Caco-2 (cell line): Measurements from ENCODE around the gene ULK3. TPM values are rescaled to one million over a fixed set of nuclear protein-coding genes. Genes with fewer than 3 reads are reported as not detected.

Experiments
- BruUV-seq: library from RNA; stranded (reverse); fragments of 400-500 nt; replicated peaks from 2 replicates; lab custom pipeline; 2021; lab: Mats Ljungman, UMichigan
- CTCF ChIA-PET: fragments of 300-600 bp; sonication (Branson Sonifier 250); formaldehyde crosslinking; loops from one replicate; lab custom pipeline; 2022; ENCODE audit warnings: antibody characterized with exemption; lab: Charles Lee
- POLR2A ChIA-PET: fragments of 300-600 bp; sonication (Branson Sonifier 250); formaldehyde crosslinking; loops from one replicate; lab custom pipeline; 2022; ENCODE audit warnings: antibody characterized with exemption; lab: Charles Lee
- DNase-seq, 2 experiments: peaks; one replicate each; pipeline versions ENCODE4 v3.0.0 to v3.0.0-alpha.2; 2020 to 2022
- H3K27me3 ChIP-seq: replicated peaks from 2 replicates; pipeline ENCODE4 v1.6.0; 2011; ENCODE audit warnings: low read length; ENCODE audit not compliant: control insufficient read depth, insufficient read depth
- H3K36me3 ChIP-seq: 2 replicates; pipeline ENCODE4 v1.5.1; 2011; ENCODE audit warnings: low read length; ENCODE audit not compliant: control insufficient read depth, insufficient read depth
- H3K4me1 ChIP-seq: fragments of 250-450 bp; sonication (Bioruptor Pico); 2 replicates; pipeline ENCODE4 v1.5.1; 2020; ENCODE audit warnings: mild to moderate bottlenecking
- H3K4me3 ChIP-seq: 2 replicates; pipeline ENCODE4 v1.5.1; 2011; ENCODE audit warnings: low read depth, mild to moderate bottlenecking, control low read depth, low read length
- H3K9me3 ChIP-seq: fragments of 250-450 bp; sonication (Bioruptor Pico); 2 replicates; pipeline ENCODE4 v1.5.1; 2020; ENCODE audit warnings: mild to moderate bottlenecking, moderate library complexity
- H3K27ac Mint-ChIP-seq: one replicate; pipeline ENCODE4 v1.8.0; 2022; ENCODE audit warnings: mixed read lengths; ENCODE audit not compliant: unreplicated experiment
- H3K27me3 Mint-ChIP-seq: one replicate; pipeline ENCODE4 v1.8.0; 2022; ENCODE audit warnings: mixed read lengths; ENCODE audit not compliant: insufficient read depth, unreplicated experiment
- H3K36me3 Mint-ChIP-seq: one replicate; pipeline ENCODE4 v1.8.0; 2022; ENCODE audit warnings: mild to moderate bottlenecking, mixed read lengths; ENCODE audit not compliant: insufficient read depth, unreplicated experiment
- H3K4me1 Mint-ChIP-seq: one replicate; pipeline ENCODE4 v1.8.0; 2022; ENCODE audit warnings: low read depth, mixed read lengths; ENCODE audit not compliant: unreplicated experiment
- H3K4me3 Mint-ChIP-seq: one replicate; pipeline ENCODE4 v1.8.0; 2022; ENCODE audit warnings: mild to moderate bottlenecking, moderate library complexity, mixed read lengths; ENCODE audit not compliant: unreplicated experiment
- H3K9me3 Mint-ChIP-seq: one replicate; pipeline ENCODE4 v1.8.0; 2022; ENCODE audit warnings: mixed read lengths; ENCODE audit not compliant: unreplicated experiment
- CTCF ChIP-seq, 2 experiments: fragments of 200-600 bp in 1 of 2; IDR thresholded peaks; 1 replicate in 1 of 2; 2 replicates in 1 of 2; pipeline versions ENCODE4 v1.5.1 to v1.8.0; 2011 to 2022; ENCODE audit warnings: antibody characterized with exemption in 1 of 2, control low read depth in 1 of 2, inconsistent platforms in 1 of 2, low read depth in 1 of 2, low read length in 1 of 2, mild to moderate bottlenecking in 1 of 2, moderate library complexity in 1 of 2; ENCODE audit not compliant: insufficient read depth in 1 of 2, severe bottlenecking in 1 of 2, unreplicated experiment in 1 of 2
- intact Hi-C: fragments of 100-400 bp; cut with micrococcal nuclease; formaldehyde crosslinking; loops from one replicate; pipeline ENCODE4 v1.10.0; 2022; ENCODE audit not compliant: unreplicated experiment
- total RNA-seq: library from RNA; stranded (reverse); gene quantifications from 2 replicates; pipeline ENCODE4 v1.2.3, GENCODE V29; 2022

Gene ULK3
- total RNA-seq, 1 experiment from 2014 or later: 33.4 TPM

GRCh38 chr15:74873756-74874424 is 30.9 kb upstream of the ULK3 start:
- Histone ChIP-seq H3K4me1 (peaks cover 26% of the 10 kb centered on the region), H3K27me3 (no peaks in the 10 kb centered on the region), H3K9me3 (no peaks in the 10 kb centered on the region), H3K4me3 (peak overlapping the region; percentile 81), H3K36me3 (no peaks in the 10 kb centered on the region)
- Mint-ChIP-seq H3K27ac (peak overlapping the region; percentile 81), H3K27me3 (no peaks in the 10 kb centered on the region), H3K4me3 (peak overlapping the region; percentile 82), H3K36me3 (peaks cover 36% of the 10 kb centered on the region), H3K4me1 (peaks cover 17% of the 10 kb centered on the region), H3K9me3 (no peaks in the 10 kb centered on the region)
- no TSS peak for BruUV-seq
- DNase-seq: peak in 1 of 2 experiments; percentile 35
- TF ChIP-seq CTCF (IDR thresholded peaks at IDR 0.05; ENCODE audit: insufficient read depth in 1 of 2, low read depth in 1 of 2, low read length in 1 of 2, severe bottlenecking in 1 of 2, unreplicated experiment in 1 of 2): no peak
- POLR2A ChIA-PET: interaction anchor here (0.6 kb wide), 2 partner anchors 13 to 81 kb away, joined by 3 to 4 read pairs; no protein-coding TSS in a partner anchor
- CTCF ChIA-PET: interaction anchor here (2.1 kb wide), 1 partner anchor 28 kb away, joined by 7 read pairs; no protein-coding TSS in a partner anchor
- intact Hi-C loops: loop anchor here (1.0 to 5.0 kb wide), 3 partner anchors 16 to 33 kb away; partner anchors contain the start of genes FAM219B, MPI and ULK3

GRCh38 chr15:74873036-74873755 is 30.2 kb upstream of the ULK3 start, which contains the start of gene SCAMP2:
Gene SCAMP2, minus strand, starts transcription at chr15:74873365. Its CDS starts 110 bp downstream, at chr15:74873255.
- peaks cover 39% of the 10 kb centered on the region for H3K36me3 Mint-ChIP-seq
- H3K27ac Mint-ChIP-seq: peak within 1 kb of the TSS; percentile 81
- no peak for TF ChIP-seq CTCF (IDR thresholded peaks at IDR 0.05; ENCODE audit: insufficient read depth in 1 of 2, low read depth in 1 of 2, low read length in 1 of 2, severe bottlenecking in 1 of 2, unreplicated experiment in 1 of 2)
- intact Hi-C loops: loop anchor here (1.0 to 5.0 kb wide), 3 partner anchors 17 to 34 kb away; partner anchors contain the start of genes FAM219B, MPI and ULK3
- POLR2A ChIA-PET: interaction anchor here (0.6 kb wide), 2 partner anchors 14 to 21 kb away, joined by 3 to 4 read pairs; no protein-coding TSS in a partner anchor
- peaks cover 17% of the 10 kb centered on the region for H3K4me1 Mint-ChIP-seq
- BruUV-seq: TSS peak; percentile 97
- CTCF ChIA-PET: interaction anchor here (2.1 kb wide), 1 partner anchor 28 kb away, joined by 7 read pairs; no protein-coding TSS in a partner anchor
- no peaks in the 10 kb centered on the region for H3K9me3 Mint-ChIP-seq
- peak within 1 kb of the TSS; percentile 82 for H3K4me3 Mint-ChIP-seq
- H3K4me1 ChIP-seq: peaks cover 33% of the 10 kb centered on the region
- H3K4me3 ChIP-seq: peak within 1 kb of the TSS; percentile 81
- peaks cover 3% of the 10 kb centered on the region; the same call in 1 of the 2 replicates for H3K9me3 ChIP-seq
- H3K36me3 ChIP-seq: no peaks in the 10 kb centered on the region
- peak; percentile 92 to 96 for DNase-seq
- no peaks in the 10 kb centered on the region for H3K27me3 Mint-ChIP-seq
- no peaks in the 10 kb centered on the region for H3K27me3 ChIP-seq

GRCh38 chr15:74872702-74873035 is 29.7 kb upstream of the ULK3 start:
- Histone ChIP-seq H3K9me3 (peaks cover 6% of the 10 kb centered on the region; the same call in 1 of the 2 replicates), H3K27me3 (no peaks in the 10 kb centered on the region), H3K4me3 (peak overlapping the region; percentile 81), H3K36me3 (peaks cover 2% of the 10 kb centered on the region; the same call in 1 of the 2 replicates), H3K4me1 (peaks cover 38% of the 10 kb centered on the region)
- intact Hi-C loops: loop anchor here (1.0 to 5.0 kb wide), 3 partner anchors 18 to 35 kb away; partner anchors contain the start of genes FAM219B, MPI and ULK3
- peak overlapping the region; percentile 82 for H3K4me3 Mint-ChIP-seq
- H3K27ac Mint-ChIP-seq: peak overlapping the region; percentile 81
- no peaks in the 10 kb centered on the region for H3K27me3 Mint-ChIP-seq
- TF ChIP-seq CTCF (IDR thresholded peaks at IDR 0.05; ENCODE audit: insufficient read depth in 1 of 2, low read depth in 1 of 2, low read length in 1 of 2, severe bottlenecking in 1 of 2, unreplicated experiment in 1 of 2): no peak
- ChIA-PET CTCF (interaction anchor here (2.1 kb wide), 1 partner anchor 29 kb away, joined by 7 read pairs; no protein-coding TSS in a partner anchor), POLR2A (interaction anchor here (0.7 kb wide), 1 partner anchor 82 kb away, joined by 3 read pairs; no protein-coding TSS in a partner anchor)
- no peak for DNase-seq
- no peaks in the 10 kb centered on the region for H3K9me3 Mint-ChIP-seq
- H3K4me1 Mint-ChIP-seq: peaks cover 21% of the 10 kb centered on the region
- H3K36me3 Mint-ChIP-seq: peaks cover 45% of the 10 kb centered on the region
- BruUV-seq: TSS peak; percentile 35
